ENCODE results near the gene FAM111A. TPM values are rescaled to one million over a fixed set of nuclear protein-coding genes. Genes with fewer than 3 reads are reported as not detected.

FAM111A gene
- total RNA-seq, 5 donors from 2014 or later (not counting 1 experiment from before 2014, with no cell fraction given): 75.9 to 90.2 (median 78.9) TPM

DNA sequence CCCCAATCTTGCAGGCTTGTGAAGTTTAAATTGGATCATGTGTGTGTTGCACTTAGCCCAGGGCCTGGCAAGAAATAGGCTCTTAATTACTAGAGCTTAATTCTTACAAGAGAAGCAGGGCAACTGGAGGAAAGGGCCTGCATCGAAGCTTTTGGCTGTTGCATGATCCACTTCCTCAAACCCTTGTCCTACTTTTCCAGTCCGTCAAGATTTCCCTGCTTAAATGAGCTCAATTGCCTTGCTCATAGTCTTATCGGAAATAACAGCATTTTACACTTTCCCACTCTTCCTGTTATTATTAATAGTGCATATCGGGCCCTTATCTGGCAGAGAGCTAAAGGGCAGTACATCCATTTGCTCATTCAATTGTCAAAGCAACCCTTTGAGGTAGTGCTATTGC is 47.3 kb downstream of the FAM111A start:
- no peak overlapping the region for H3K27ac Mint-ChIP-seq

DNA sequence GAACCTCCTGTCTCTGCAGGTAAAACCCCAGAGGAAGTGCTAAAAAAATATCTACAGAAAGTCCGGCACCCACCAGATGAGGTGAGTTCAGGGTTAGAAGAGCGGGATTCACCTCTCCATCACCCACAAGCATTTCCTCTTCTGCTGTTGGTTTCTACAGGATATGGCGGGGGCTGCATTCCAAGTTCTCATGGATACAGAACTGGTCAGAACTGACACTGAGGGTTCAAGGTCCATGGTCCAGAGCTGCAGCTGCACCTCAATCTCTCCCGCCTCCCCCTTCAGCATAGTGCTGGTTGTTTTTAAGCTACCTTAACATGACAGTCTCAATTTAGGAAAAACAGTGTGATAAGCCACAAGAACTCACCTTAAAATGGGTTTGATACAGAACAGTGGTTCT is 48.4 kb downstream of the FAM111A start:
- no peak for DNase-seq
- Mint-ChIP-seq H3K4me1 (peaks cover 0 to 3% (median 2%) of the 10 kb centered on the region in 3 donors), H3K27ac (no peak overlapping the region), H3K4me3 (no peak overlapping the region), H3K9me3 (no peaks in the 10 kb centered on the region), H3K36me3 (peaks cover 21% of the 10 kb centered on the region), H3K27me3 (peaks cover 0 to 7% of the 10 kb centered on the region in 2 donors)
- CTCF ChIA-PET: interaction anchor here in 1 of 2 donors (1.0 kb wide), 1 partner anchor 11 kb away, joined by 3 read pairs; no protein-coding TSS in a partner anchor
- POLR2A ChIA-PET: no interaction called here
- Histone ChIP-seq H3K4me3 (ENCODE audit: control insufficient read depth in 1 of 2, extremely low read depth in 1 of 2, low read length in 1 of 2) (no peak overlapping the region), H3K27ac (ENCODE audit: low read length) (no peak overlapping the region), H3K36me3 (ENCODE audit: control insufficient read depth in 2 of 2, extremely low read depth in 1 of 2, insufficient read depth in 1 of 2, low read length in 1 of 2) (no peaks in the 10 kb centered on the region), H3K27me3 (replicated peaks in 1 of 2; ENCODE audit: control insufficient read depth in 2 of 2, extremely low read depth in 1 of 2, insufficient read depth in 2 of 2, low read length in 1 of 2) (peaks cover 0 to 6% of the 10 kb centered on the region in 2 experiments), H3K9me3 (no peaks in the 10 kb centered on the region), H3K4me1 (ENCODE audit: control insufficient read depth in 1 of 2, extremely low read depth in 1 of 2, insufficient read depth in 2 of 2, low read length in 2 of 2) (no peaks in the 10 kb centered on the region)
- no peak for ATAC-seq (replicated peaks in 1 of 4)
- WGBS (ENCODE audit: insufficient coverage): 100% methylated on average over 1 of the region's 4 CpGs

More for the DNA sequence above, 47.3 kb downstream of the FAM111A start:
- peaks cover 0 to 2% (median 0%) of the 10 kb centered on the region in 3 donors for H3K4me1 Mint-ChIP-seq
- H3K27me3 Mint-ChIP-seq: peaks cover 0 to 4% of the 10 kb centered on the region in 2 donors
- Histone ChIP-seq H3K27me3 (replicated peaks in 1 of 2; ENCODE audit: control insufficient read depth in 2 of 2, extremely low read depth in 1 of 2, insufficient read depth in 2 of 2, low read length in 1 of 2) (peaks cover 0 to 8% of the 10 kb centered on the region in 2 experiments), H3K36me3 (ENCODE audit: control insufficient read depth in 2 of 2, extremely low read depth in 1 of 2, insufficient read depth in 1 of 2, low read length in 1 of 2) (no peaks in the 10 kb centered on the region), H3K4me3 (ENCODE audit: control insufficient read depth in 1 of 2, extremely low read depth in 1 of 2, low read length in 1 of 2) (no peak overlapping the region), H3K27ac (ENCODE audit: low read length) (no peak overlapping the region), H3K9me3 (no peaks in the 10 kb centered on the region), H3K4me1 (ENCODE audit: control insufficient read depth in 1 of 2, extremely low read depth in 1 of 2, insufficient read depth in 2 of 2, low read length in 2 of 2) (no peaks in the 10 kb centered on the region)
- peaks cover 16% of the 10 kb centered on the region for H3K36me3 Mint-ChIP-seq
- no CpG with 5 or more reads among the region's 4 CpGs for WGBS (ENCODE audit: insufficient coverage)
- DNase-seq: no peak
- no peaks in the 10 kb centered on the region for H3K9me3 Mint-ChIP-seq
- no peak for ATAC-seq (replicated peaks in 1 of 4)
- ChIA-PET CTCF (interaction anchor here in 1 of 2 donors (0.6 to 0.8 kb wide), 2 partner anchors 15 to 18 kb away, joined by 3 read pairs; partner anchors contain the start of gene DTX4), POLR2A (no interaction called here)
- H3K4me3 Mint-ChIP-seq: no peak overlapping the region

DNA sequence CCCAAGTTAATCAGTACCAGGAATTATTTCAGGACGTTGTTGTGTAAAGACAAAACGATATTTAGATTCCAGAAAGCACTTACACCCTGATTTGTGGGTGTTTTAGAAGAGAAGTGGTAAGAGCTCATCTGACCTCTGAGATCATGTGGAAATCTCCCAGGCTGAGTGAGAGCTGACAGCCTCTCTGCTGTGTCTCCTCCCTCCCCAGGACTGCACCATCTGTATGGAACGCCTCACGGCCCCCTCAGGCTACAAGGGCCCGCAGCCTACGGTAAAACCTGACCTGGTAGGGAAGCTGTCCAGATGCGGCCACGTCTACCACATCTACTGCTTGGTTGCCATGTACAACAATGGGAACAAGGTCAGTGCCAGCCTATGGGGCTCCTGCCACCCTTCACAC is 49.2 kb downstream of the FAM111A start:
- no peaks in the 10 kb centered on the region for H3K9me3 ChIP-seq
- H3K4me3 ChIP-seq (ENCODE audit: control insufficient read depth in 1 of 2, extremely low read depth in 1 of 2, low read length in 1 of 2): no peak overlapping the region
- no peaks in the 10 kb centered on the region for H3K4me1 ChIP-seq (ENCODE audit: control insufficient read depth in 1 of 2, extremely low read depth in 1 of 2, insufficient read depth in 2 of 2, low read length in 2 of 2)
- H3K4me1 Mint-ChIP-seq: peaks cover 0 to 4% (median 2%) of the 10 kb centered on the region in 3 donors
- H3K36me3 Mint-ChIP-seq: peaks cover 21% of the 10 kb centered on the region
- no peak overlapping the region for H3K27ac ChIP-seq (ENCODE audit: low read length)
- H3K9me3 Mint-ChIP-seq: no peaks in the 10 kb centered on the region
- 94% methylated on average over 5 of the region's 8 CpGs for WGBS (ENCODE audit: insufficient coverage)
- no peaks in the 10 kb centered on the region for H3K36me3 ChIP-seq (ENCODE audit: control insufficient read depth in 2 of 2, extremely low read depth in 1 of 2, insufficient read depth in 1 of 2, low read length in 1 of 2)
- no peak for DNase-seq
- ChIA-PET CTCF (interaction anchor here in 1 of 2 donors (1.0 kb wide), 1 partner anchor 12 kb away, joined by 3 read pairs; no protein-coding TSS in a partner anchor), POLR2A (interaction anchor here in 1 of 2 donors (0.6 kb wide), 1 partner anchor 20 kb away, joined by 4 read pairs; the partner anchor contains the start of gene DTX4)
- no peak overlapping the region for H3K4me3 Mint-ChIP-seq
- H3K27me3 Mint-ChIP-seq: peaks cover 0 to 6% of the 10 kb centered on the region in 2 donors
- no peak overlapping the region for H3K27ac Mint-ChIP-seq
- ATAC-seq (replicated peaks in 1 of 4): no peak
- H3K27me3 ChIP-seq (replicated peaks in 1 of 2; ENCODE audit: control insufficient read depth in 2 of 2, extremely low read depth in 1 of 2, insufficient read depth in 2 of 2, low read length in 1 of 2): no peaks in the 10 kb centered on the region

DNA sequence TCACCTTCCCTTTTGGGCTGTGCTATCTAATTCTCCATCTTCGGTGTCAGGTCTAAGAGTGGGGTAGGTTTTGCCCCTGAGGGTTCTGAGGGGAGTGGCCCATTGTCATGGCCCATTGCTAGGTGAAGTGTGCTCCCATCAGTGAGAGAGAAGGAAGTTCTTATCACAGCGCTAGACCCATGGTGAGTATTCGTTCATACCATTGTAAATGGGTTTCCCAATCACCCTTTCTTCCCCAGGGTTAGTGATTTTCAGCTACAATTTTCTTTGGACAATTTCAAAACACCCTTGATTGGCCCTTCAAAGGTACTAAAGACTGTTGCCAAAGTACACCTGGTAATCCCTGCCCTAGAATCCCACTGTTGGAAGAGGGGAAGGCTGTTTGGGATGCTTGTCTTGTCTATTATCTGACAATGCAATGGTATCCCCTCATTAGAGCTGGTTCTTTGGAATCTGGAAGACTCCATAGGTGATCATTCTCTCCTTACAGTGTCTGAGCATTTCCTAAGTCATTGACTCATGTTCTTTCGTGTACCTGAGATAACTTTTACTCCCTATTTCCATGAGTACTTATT is 49.9 kb downstream of the FAM111A start:
- Histone ChIP-seq H3K27ac (ENCODE audit: low read length) (no peak overlapping the region), H3K27me3 (replicated peaks in 1 of 2; ENCODE audit: control insufficient read depth in 2 of 2, extremely low read depth in 1 of 2, insufficient read depth in 2 of 2, low read length in 1 of 2) (no peaks in the 10 kb centered on the region), H3K9me3 (no peaks in the 10 kb centered on the region), H3K4me1 (ENCODE audit: control insufficient read depth in 1 of 2, extremely low read depth in 1 of 2, insufficient read depth in 2 of 2, low read length in 2 of 2) (no peaks in the 10 kb centered on the region), H3K36me3 (ENCODE audit: control insufficient read depth in 2 of 2, extremely low read depth in 1 of 2, insufficient read depth in 1 of 2, low read length in 1 of 2) (no peaks in the 10 kb centered on the region), H3K4me3 (ENCODE audit: control insufficient read depth in 1 of 2, extremely low read depth in 1 of 2, low read length in 1 of 2) (no peak overlapping the region)
- ChIA-PET CTCF (interaction anchor here in 1 of 2 donors (0.6 kb wide), 1 partner anchor 43 kb away, joined by 3 read pairs; no protein-coding TSS in a partner anchor), POLR2A (no interaction called here)
- Mint-ChIP-seq H3K27me3 (peaks cover 0 to 3% of the 10 kb centered on the region in 2 donors), H3K4me3 (no peak overlapping the region), H3K36me3 (peaks cover 21% of the 10 kb centered on the region), H3K9me3 (no peaks in the 10 kb centered on the region), H3K4me1 (peaks cover 0 to 4% (median 2%) of the 10 kb centered on the region in 3 donors), H3K27ac (no peak overlapping the region)
- WGBS (ENCODE audit: insufficient coverage): 100% methylated on average over 1 of the region's 4 CpGs
- DNase-seq (no peak), ATAC-seq (replicated peaks in 1 of 4) (no peak)

DNA sequence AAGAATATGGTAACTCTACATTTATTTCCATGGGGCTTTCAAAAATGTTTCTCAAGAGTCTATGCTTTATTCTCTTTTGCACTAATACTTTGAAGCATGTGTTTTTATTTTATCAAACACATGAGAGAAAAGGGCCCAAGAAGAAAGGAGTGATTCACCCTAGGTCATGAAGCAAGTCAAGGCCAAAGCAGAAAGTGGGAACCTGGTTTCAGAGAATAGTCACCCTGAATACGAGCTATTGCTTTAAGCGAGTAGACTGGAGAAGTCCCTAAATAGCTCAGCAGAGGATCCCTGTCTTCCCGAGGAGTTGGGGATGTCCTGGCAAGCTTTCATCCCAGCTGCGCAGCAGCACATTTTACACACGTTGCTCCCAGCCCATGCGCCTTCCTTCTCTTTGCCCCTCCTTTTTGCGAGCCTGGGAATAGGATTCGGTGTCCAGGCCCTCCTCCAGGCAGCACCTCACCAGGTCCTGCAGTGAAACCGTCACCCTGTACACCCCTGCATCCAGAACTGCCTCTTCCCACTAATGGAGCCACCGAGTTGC is 51.0 kb downstream of the FAM111A start:
- Histone ChIP-seq H3K27ac (ENCODE audit: low read length) (no peak overlapping the region), H3K9me3 (no peaks in the 10 kb centered on the region), H3K4me3 (ENCODE audit: control insufficient read depth in 1 of 2, extremely low read depth in 1 of 2, low read length in 1 of 2) (no peak overlapping the region), H3K4me1 (ENCODE audit: control insufficient read depth in 1 of 2, extremely low read depth in 1 of 2, insufficient read depth in 2 of 2, low read length in 2 of 2) (no peaks in the 10 kb centered on the region), H3K36me3 (ENCODE audit: control insufficient read depth in 2 of 2, extremely low read depth in 1 of 2, insufficient read depth in 1 of 2, low read length in 1 of 2) (no peaks in the 10 kb centered on the region), H3K27me3 (replicated peaks in 1 of 2; ENCODE audit: control insufficient read depth in 2 of 2, extremely low read depth in 1 of 2, insufficient read depth in 2 of 2, low read length in 1 of 2) (no peaks in the 10 kb centered on the region)
- Mint-ChIP-seq H3K9me3 (no peaks in the 10 kb centered on the region), H3K4me1 (peaks cover 0 to 6% (median 2%) of the 10 kb centered on the region in 3 donors), H3K27ac (no peak overlapping the region), H3K27me3 (peaks cover 0 to 3% of the 10 kb centered on the region in 2 donors), H3K36me3 (peaks cover 19% of the 10 kb centered on the region), H3K4me3 (no peak overlapping the region)
- no peak for DNase-seq
- 89% methylated on average over 10 of the region's 10 CpGs for WGBS (ENCODE audit: insufficient coverage)
- no peak for ATAC-seq (replicated peaks in 1 of 4)
- ChIA-PET POLR2A (no interaction called here), CTCF (interaction anchor here in 1 of 2 donors (0.6 to 1.3 kb wide), 3 partner anchors 9 to 22 kb away, joined by 4 to 5 read pairs (median 4); partner anchors contain the start of gene DTX4)

DNA sequence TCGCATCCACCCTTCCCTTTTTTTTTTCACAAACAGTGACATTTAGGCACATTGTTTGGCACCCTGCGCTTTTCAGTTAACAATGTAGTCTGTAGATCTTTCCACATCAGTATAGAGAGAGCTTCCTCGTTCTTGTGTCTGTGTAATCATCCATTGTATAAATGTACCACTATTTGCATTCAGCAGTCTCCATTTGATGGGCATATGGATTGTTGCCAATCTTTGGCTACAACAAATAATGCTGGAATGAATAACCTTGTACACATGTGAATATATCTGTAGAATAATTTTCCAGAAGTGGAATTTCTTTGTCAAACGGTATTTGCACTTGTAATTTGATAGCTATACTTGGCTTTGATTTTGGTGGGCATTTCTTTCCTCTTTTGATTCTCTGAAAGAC is 52.9 kb downstream of the FAM111A start:
- WGBS (ENCODE audit: insufficient coverage): 86% methylated on average over 1 of the region's 4 CpGs
- no peaks in the 10 kb centered on the region for H3K9me3 ChIP-seq
- CTCF ChIA-PET: interaction anchor here in 1 of 2 donors (0.5 kb wide), 1 partner anchor 16 kb away, joined by 3 read pairs; no protein-coding TSS in a partner anchor
- H3K4me3 ChIP-seq (ENCODE audit: control insufficient read depth in 1 of 2, extremely low read depth in 1 of 2, low read length in 1 of 2): no peak overlapping the region
- POLR2A ChIA-PET: no interaction called here
- no peak overlapping the region for H3K4me3 Mint-ChIP-seq
- H3K36me3 Mint-ChIP-seq: peaks cover 16% of the 10 kb centered on the region
- ATAC-seq (replicated peaks in 1 of 4) (no peak), DNase-seq (no peak)
- no peaks in the 10 kb centered on the region for H3K4me1 ChIP-seq (ENCODE audit: control insufficient read depth in 1 of 2, extremely low read depth in 1 of 2, insufficient read depth in 2 of 2, low read length in 2 of 2)
- H3K27me3 ChIP-seq (replicated peaks in 1 of 2; ENCODE audit: control insufficient read depth in 2 of 2, extremely low read depth in 1 of 2, insufficient read depth in 2 of 2, low read length in 1 of 2): no peaks in the 10 kb centered on the region
- H3K27me3 Mint-ChIP-seq: peaks cover 0 to 3% of the 10 kb centered on the region in 2 donors
- H3K36me3 ChIP-seq (ENCODE audit: control insufficient read depth in 2 of 2, extremely low read depth in 1 of 2, insufficient read depth in 1 of 2, low read length in 1 of 2): no peaks in the 10 kb centered on the region
- H3K4me1 Mint-ChIP-seq: peaks cover 0 to 18% (median 9%) of the 10 kb centered on the region in 3 donors
- H3K27ac Mint-ChIP-seq: no peak overlapping the region
- no peak overlapping the region for H3K27ac ChIP-seq (ENCODE audit: low read length)
- no peaks in the 10 kb centered on the region for H3K9me3 Mint-ChIP-seq

All from T-cell (primary cell).